NCI-H2171 (cell line): ENCODE results near the gene EARS2.
"Not testable (repeated sequence)": the region's sequence is repeated elsewhere in the genome, so short reads cannot be mapped to it uniquely, and the experiment has no call there.

Experiments
- DNase-seq: peaks from one replicate; lab custom pipeline; 2025; lab: John Stamatoyannopoulos, UW

Gene EARS2

GRCh38 chr16:23556881-23557778 is at the start of gene EARS2, which contains the start of gene UBFD1:
EARS2 (minus strand) TSS chr16:23557350; CDS start chr16:23557343, 7 bp downstream.
UBFD1 (plus strand) TSS chr16:23557727; CDS start chr16:23557743, 16 bp downstream.
- peak; percentile 99 for DNase-seq

- no peak for DNase-seq
These were observed 40.0 kb upstream of the EARS2 start for GRCh38 chr16:23597003-23597756.

GRCh38 chr16:23595951-23596720 is 39.0 kb upstream of the EARS2 start, which contains the start of gene NDUFAB1:
NDUFAB1 (minus strand) TSS chr16:23596316; CDS start chr16:23596290, 26 bp downstream.
- DNase-seq = peak; percentile 85

- no peak for DNase-seq
These were observed 38.2 kb upstream of the EARS2 start for GRCh38 chr16:23595246-23595950.

- DNase-seq = no peak
These were observed 37.0 kb upstream of the EARS2 start for GRCh38 chr16:23594186-23594585.

- no peak for DNase-seq
These were observed 33.0 kb upstream of the EARS2 start for GRCh38 chr16:23590181-23590580.

GRCh38 chr16:23587726-23588125 is 30.6 kb upstream of the EARS2 start:
- no peak for DNase-seq

GRCh38 chr16:23584186-23585076 is 27.3 kb upstream of the EARS2 start:
- no peak for DNase-seq

- DNase-seq = not testable (repeated sequence)
These were observed 26.1 kb upstream of the EARS2 start for GRCh38 chr16:23583271-23583670.

GRCh38 chr16:23581764-23582163 is 24.6 kb upstream of the EARS2 start:
- DNase-seq = no peak

- DNase-seq = no peak
These were observed 23.2 kb upstream of the EARS2 start for GRCh38 chr16:23580391-23580790.

GRCh38 chr16:23579371-23579770 is 22.2 kb upstream of the EARS2 start:
- no peak for DNase-seq

- DNase-seq = no peak
These were observed 21.1 kb upstream of the EARS2 start for GRCh38 chr16:23578101-23578830.

GRCh38 chr16:23577493-23577892 is 20.3 kb upstream of the EARS2 start:
- DNase-seq = no peak

GRCh38 chr16:23575834-23576233 is 18.7 kb upstream of the EARS2 start:
- DNase-seq = no peak

- DNase-seq = no peak
These were observed 16.7 kb upstream of the EARS2 start for GRCh38 chr16:23573817-23574216.

GRCh38 chr16:23572394-23572793 is 15.2 kb upstream of the EARS2 start:
- no peak for DNase-seq

- no peak for DNase-seq
These were observed 14.7 kb upstream of the EARS2 start for GRCh38 chr16:23571895-23572294.

GRCh38 chr16:23570992-23571632 is 14.0 kb upstream of the EARS2 start:
- no peak for DNase-seq
